Neural cell (in vitro differentiated cells): ENCODE data around the gene BMAL1. TPM values are rescaled to one million over a fixed set of nuclear protein-coding genes. Genes with fewer than 3 reads are reported as not detected.

Source experiments
- H2AFZ ChIP-seq: fragments of 200-600, 300-800 bp; sonication (generic), shearing (Covaris generic); 2 replicates; pipeline ENCODE4 v1.6.0; 2014; ENCODE audit warnings: low read depth, mild to moderate bottlenecking, antibody characterized with exemption, low read length, moderate library complexity
- H3F3A ChIP-seq: fragments of 200-600 bp; shearing (Covaris generic); 2 replicates; pipeline ENCODE4 v1.6.1; 2016; ENCODE audit warnings: mild to moderate bottlenecking, moderate library complexity, mixed read lengths, antibody characterized with exemption, low read length; ENCODE audit not compliant: insufficient read depth, poor library complexity, severe bottlenecking
- H3K27ac ChIP-seq: fragments of 200-600, 300-800 bp; sonication (generic), shearing (Covaris generic); 2 replicates; pipeline ENCODE4 v1.5.1; 2014; ENCODE audit warnings: mild to moderate bottlenecking, low read length, moderate library complexity
- H3K27me3 ChIP-seq: fragments of 300-800, 200-600 bp; sonication (generic), shearing (Covaris generic); 2 replicates; pipeline ENCODE4 v1.6.0; 2014; ENCODE audit warnings: mild to moderate bottlenecking, low read depth, low read length, moderate library complexity; ENCODE audit not compliant: insufficient read depth
- H3K36me3 ChIP-seq: fragments of 300-800, 200-600 bp; sonication (generic), shearing (Covaris generic); 2 replicates; pipeline ENCODE4 v1.5.1; 2014; ENCODE audit warnings: mild to moderate bottlenecking, antibody characterized with exemption, low read length, moderate library complexity; ENCODE audit not compliant: insufficient read depth
- H3K4me2 ChIP-seq: fragments of 300-800, 200-600 bp; sonication (generic), shearing (Covaris generic); 2 replicates; pipeline ENCODE4 v1.6.0; 2014; ENCODE audit warnings: mild to moderate bottlenecking, low read length
- H3K4me3 ChIP-seq: fragments of 300-800, 200-600 bp; sonication (generic), shearing (Covaris generic); 2 replicates; pipeline ENCODE4 v1.5.1; 2014; ENCODE audit warnings: mild to moderate bottlenecking, low read length, moderate library complexity
- H3K79me2 ChIP-seq: fragments of 200-600 bp; shearing (Covaris generic); replicated peaks from 2 replicates; pipeline ENCODE4 v1.6.0; 2014; ENCODE audit warnings: mild to moderate bottlenecking, low read length, moderate library complexity; ENCODE audit not compliant: insufficient read depth
- H3K9ac ChIP-seq: fragments of 300-800, 200-600 bp; sonication (generic), shearing (Covaris generic); 2 replicates; pipeline ENCODE4 v1.6.1; 2016; ENCODE audit warnings: mild to moderate bottlenecking, low read length, mixed read lengths
- H3K9me2 ChIP-seq: fragments of 200-600 bp; shearing (Covaris generic); 2 replicates; pipeline ENCODE4 v1.6.1; 2016; ENCODE audit warnings: mild to moderate bottlenecking, low read length, mixed read lengths; ENCODE audit not compliant: insufficient read depth
- H3K9me3 ChIP-seq: fragments of 200-600, 300-800 bp; sonication (generic), shearing (Covaris generic); 2 replicates; pipeline ENCODE4 v1.6.1; 2016; ENCODE audit warnings: mild to moderate bottlenecking, mixed run types, low read length, moderate library complexity, mixed read lengths
- H4K20me1 ChIP-seq: fragments of 200-600 bp; shearing (Covaris generic); 2 replicates; pipeline ENCODE4 v1.6.1; 2016; ENCODE audit warnings: mild to moderate bottlenecking, mixed run types; ENCODE audit not compliant: insufficient read depth
- CTCF ChIP-seq: fragments of 450-650 bp; IDR thresholded peaks from 2 replicates; pipeline ENCODE4 v1.5.1; 2014; ENCODE audit warnings: antibody characterized with exemption, mild to moderate bottlenecking, moderate library complexity; ENCODE audit not compliant: poor library complexity, severe bottlenecking
- EP300 ChIP-seq: fragments of 450-650 bp; conservative IDR thresholded peaks from 2 replicates; pipeline ENCODE4 v1.6.1; 2014; ENCODE audit warnings: antibody characterized with exemption, mild to moderate bottlenecking, moderate library complexity; ENCODE audit not compliant: poor library complexity, severe bottlenecking
- EZH2 ChIP-seq: fragments of 200-600, 300-800 bp; shearing (Covaris generic), sonication (generic); IDR thresholded peaks from 2 replicates; pipeline ENCODE4 v1.6.1; 2014; ENCODE audit warnings: antibody characterized with exemption, low read length, borderline replicate concordance, mild to moderate bottlenecking; ENCODE audit not compliant: insufficient read depth, poor library complexity, severe bottlenecking
- MXI1 ChIP-seq: fragments of 450-650 bp; conservative IDR thresholded peaks from 2 replicates; pipeline ENCODE4 v1.6.1; 2014; ENCODE audit warnings: antibody characterized with exemption, mild to moderate bottlenecking; ENCODE audit not compliant: poor library complexity, severe bottlenecking
- POLR2AphosphoS5 ChIP-seq: IDR thresholded peaks from 2 replicates; pipeline ENCODE4 v1.6.1; 2012
- RAD21 ChIP-seq: fragments of 450-650 bp; conservative IDR thresholded peaks from 2 replicates; pipeline ENCODE4 v1.6.1; 2014; ENCODE audit warnings: antibody characterized with exemption, mild to moderate bottlenecking, moderate library complexity
- REST ChIP-seq: IDR thresholded peaks from 2 replicates; pipeline ENCODE4 v1.6.1; 2012; ENCODE audit warnings: borderline replicate concordance
- SMC3 ChIP-seq: fragments of 450-650 bp; conservative IDR thresholded peaks from 2 replicates; pipeline ENCODE4 v1.6.1; 2014; ENCODE audit warnings: antibody characterized with exemption, mild to moderate bottlenecking, moderate library complexity; ENCODE audit not compliant: poor library complexity
- TAF1 ChIP-seq: IDR thresholded peaks from 2 replicates; pipeline ENCODE4 v1.6.1; 2012; ENCODE audit warnings: low read depth
- polyA plus RNA-seq: library from polyadenylated mRNA; depleted of rRNA; stranded (reverse); fragments of >200 nt; gene quantifications from 2 replicates; pipeline ENCODE4 v1.2.3, GENCODE V29; 2014

Gene BMAL1
- polyA plus RNA-seq, 1 donor from 2014 or later: 17.1 TPM

GRCh38 chr11:13269775-13270174 lies 7.8 kb upstream of the BMAL1 start:
- Histone ChIP-seq H3K4me3 (no peak overlapping the region), H3K36me3 (no peaks in the 10 kb centered on the region), H3K27me3 (peaks cover 24% of the 10 kb centered on the region), H4K20me1 (no peaks in the 10 kb centered on the region), H3K79me2 (no peaks in the 10 kb centered on the region), H3K4me2 (no peak overlapping the region), H3K9me2 (no peaks in the 10 kb centered on the region), H3K9me3 (no peaks in the 10 kb centered on the region), H3K27ac (no peak overlapping the region), H2AFZ (no peak overlapping the region), H3K9ac (no peak overlapping the region), H3F3A (no peaks in the 10 kb centered on the region)
- TF ChIP-seq MXI1 (no peak), EP300 (no peak), RAD21 (no peak), EZH2 (no peak), TAF1 (no peak)

- H3K4me2 ChIP-seq: no peak overlapping the region
- H4K20me1 ChIP-seq: no peaks in the 10 kb centered on the region
- no peak overlapping the region for H3K9ac ChIP-seq
- no peaks in the 10 kb centered on the region for H3K79me2 ChIP-seq
- no peaks in the 10 kb centered on the region for H3F3A ChIP-seq
- no peaks in the 10 kb centered on the region for H3K9me2 ChIP-seq
- no peak overlapping the region for H2AFZ ChIP-seq
- no peak for TF ChIP-seq REST
- TF ChIP-seq CTCF: no peak
- TF ChIP-seq EZH2: no peak
- TF ChIP-seq RAD21: no peak
- no peak for TF ChIP-seq TAF1
- no peak for TF ChIP-seq POLR2AphosphoS5
- no peak for TF ChIP-seq MXI1
- TF ChIP-seq SMC3: no peak
- TF ChIP-seq EP300: no peak
- no peak overlapping the region for H3K27ac ChIP-seq
- H3K4me3 ChIP-seq: no peak overlapping the region
- no peaks in the 10 kb centered on the region for H3K36me3 ChIP-seq
- peaks cover 35% of the 10 kb centered on the region for H3K27me3 ChIP-seq
- H3K9me3 ChIP-seq: no peaks in the 10 kb centered on the region
Measured at GRCh38 chr11:13271060-13271693, 6.4 kb upstream of the BMAL1 start.
